IMR-90 (cell line): ENCODE measurements around the gene PNKD. TPM values are rescaled to one million over a fixed set of nuclear protein-coding genes. Genes with fewer than 3 reads are reported as not detected.

Source experiments
- ATAC-seq: fragments of 200-7000 bp; cut with Tn5 transposase; 2 replicates; pipeline ENCODE4 v1.9.1; 2020; ENCODE audit warnings: low read depth, mild to moderate bottlenecking, moderate library complexity
- BruUV-seq: library from RNA; stranded (reverse); fragments of 400-500 nt; replicated peaks from 2 replicates; lab custom pipeline; 2021; lab: Mats Ljungman, UMichigan
- CTCF ChIA-PET: fragments of 300-600 bp; formaldehyde crosslinking; extraction: SDS; loops from one replicate; lab custom pipeline; 2021; ENCODE audit warnings: antibody characterized with exemption; lab: Yijun Ruan, JAX
- POLR2A ChIA-PET: fragments of 300-600 bp; sonication (Branson Sonifier 250); formaldehyde crosslinking; loops from one replicate; lab custom pipeline; 2022; ENCODE audit warnings: antibody characterized with exemption; ENCODE audit not compliant: unreplicated experiment; lab: Charles Lee
- DNase-seq: peaks from one replicate; pipeline ENCODE4 v3.0.0; 2013
- H2AFZ ChIP-seq: replicated peaks from 2 replicates; pipeline ENCODE3; 2013; ENCODE audit warnings: low read length, mild to moderate bottlenecking; ENCODE audit not compliant: poor library complexity
- H2AK5ac ChIP-seq: 2 replicates; pipeline ENCODE4 v1.6.1; 2013; ENCODE audit warnings: low read depth, low read length, inconsistent platforms
- H2AK9ac ChIP-seq: replicated peaks from 2 replicates; pipeline ENCODE3; 2013; ENCODE audit warnings: mild to moderate bottlenecking, low read depth, low read length, moderate library complexity; ENCODE audit not compliant: poor library complexity
- H2BK120ac ChIP-seq: 2 replicates; pipeline ENCODE4 v1.6.1; 2013; ENCODE audit warnings: low read depth, low read length, inconsistent platforms
- H2BK15ac ChIP-seq: 3 replicates; pipeline ENCODE4 v1.6.1; 2013; ENCODE audit warnings: low read depth, low read length, inconsistent platforms
- H2BK20ac ChIP-seq: 2 replicates; pipeline ENCODE4 v1.6.1; 2013; ENCODE audit warnings: low read depth, mild to moderate bottlenecking, inconsistent platforms, low read length, moderate library complexity
- H2BK5ac ChIP-seq: 2 replicates; pipeline ENCODE4 v1.6.1; 2013; ENCODE audit warnings: mild to moderate bottlenecking, low read depth, low read length, inconsistent platforms; ENCODE audit not compliant: poor library complexity, severe bottlenecking
- H3K14ac ChIP-seq: replicated peaks from 2 replicates; pipeline ENCODE4 v1.6.1; 2013; ENCODE audit warnings: low read depth, low read length, inconsistent platforms
- H3K18ac ChIP-seq: 2 replicates; pipeline ENCODE4 v1.6.1; 2013; ENCODE audit warnings: low read depth, low read length, control low read depth
- H3K23ac ChIP-seq: 2 replicates; pipeline ENCODE4 v1.6.1; 2013; ENCODE audit warnings: low read depth, low read length, inconsistent platforms
- H3K27ac ChIP-seq: 2 replicates; pipeline ENCODE4 v1.5.1; 2013; ENCODE audit warnings: mild to moderate bottlenecking, control low read depth, low read length; ENCODE audit not compliant: insufficient read depth
- H3K27me3 ChIP-seq: 2 replicates; pipeline ENCODE4 v1.6.1; 2013; ENCODE audit warnings: low read length; ENCODE audit not compliant: control insufficient read depth, insufficient read depth
- H3K36me3 ChIP-seq: 2 replicates; pipeline ENCODE4 v1.6.1; 2013; ENCODE audit warnings: low read length, mixed read lengths; ENCODE audit not compliant: control insufficient read depth, insufficient read depth
- H3K4ac ChIP-seq: 2 replicates; pipeline ENCODE4 v1.6.1; 2013; ENCODE audit warnings: low read depth, low read length, inconsistent platforms
- H3K4me1 ChIP-seq: 2 replicates; pipeline ENCODE4 v1.6.1; 2013; ENCODE audit warnings: low read length, mixed read lengths; ENCODE audit not compliant: control insufficient read depth, insufficient read depth
- H3K4me2 ChIP-seq: 2 replicates; pipeline ENCODE4 v1.6.1; 2013; ENCODE audit warnings: low read depth, mild to moderate bottlenecking, control low read depth, low read length, moderate library complexity
- H3K4me3 ChIP-seq: 2 replicates; pipeline ENCODE4 v1.5.1; 2013; ENCODE audit warnings: low read depth, mild to moderate bottlenecking, control low read depth, low read length, moderate library complexity; ENCODE audit not compliant: insufficient read depth
- H3K56ac ChIP-seq: 2 replicates; pipeline ENCODE4 v1.6.1; 2013; ENCODE audit warnings: low read length, inconsistent platforms; ENCODE audit not compliant: insufficient read depth; ENCODE audit errors: extremely low read depth
- H3K79me1 ChIP-seq, 2 experiments: 2 replicates each; pipeline ENCODE4 v1.6.1; 2013; ENCODE audit warnings: low read length in 2 of 2, inconsistent platforms in 1 of 2, low read depth in 1 of 2
- H3K9ac ChIP-seq: 2 replicates; pipeline ENCODE4 v1.6.1; 2013; ENCODE audit warnings: low read depth, low read length, control low read depth
- H3K9me1 ChIP-seq: 2 replicates; pipeline ENCODE4 v1.6.1; 2013; ENCODE audit warnings: low read length, inconsistent platforms; ENCODE audit not compliant: insufficient read depth
- H3K9me3 ChIP-seq: 2 replicates; pipeline ENCODE4 v1.6.1; 2013; ENCODE audit warnings: low read length; ENCODE audit not compliant: control insufficient read depth, insufficient read depth
- H4K20me1 ChIP-seq: 2 replicates; pipeline ENCODE4 v1.6.1; 2013; ENCODE audit warnings: low read length, inconsistent platforms; ENCODE audit not compliant: insufficient read depth
- H4K5ac ChIP-seq: 2 replicates; pipeline ENCODE4 v1.6.1; 2013; ENCODE audit warnings: mild to moderate bottlenecking, low read depth, low read length, control low read depth
- H4K8ac ChIP-seq, 2 experiments: 2 replicates each; pipeline ENCODE4 v1.6.1; 2013; ENCODE audit warnings: low read depth in 2 of 2, low read length in 2 of 2, control low read depth in 1 of 2, inconsistent platforms in 1 of 2
- H4K91ac ChIP-seq: 2 replicates; pipeline ENCODE4 v1.6.1; 2013; ENCODE audit warnings: low read depth, low read length, inconsistent platforms; ENCODE audit not compliant: insufficient read depth
- BHLHE40 ChIP-seq: fragments of 150-350 bp; IDR thresholded peaks from 2 replicates; pipeline ENCODE4 v1.6.1; 2016; ENCODE audit warnings: mild to moderate bottlenecking, low read depth, low read length
- CEBPB ChIP-seq: IDR thresholded peaks from 2 replicates; pipeline ENCODE4 v1.6.1; 2012; ENCODE audit warnings: low read depth, low read length, improper control_type of control experiment
- CHD1 ChIP-seq: IDR thresholded peaks from 2 replicates; pipeline ENCODE4 v1.6.1; 2012; ENCODE audit warnings: low read depth, low read length, improper control_type of control experiment
- FOS ChIP-seq: fragments of 150-350 bp; IDR thresholded peaks from 2 replicates; pipeline ENCODE4 v1.6.1; 2016; ENCODE audit warnings: low read depth, low read length
- MAFK ChIP-seq: IDR thresholded peaks from 2 replicates; pipeline ENCODE4 v1.6.1; 2012; ENCODE audit warnings: low read depth, low read length, improper control_type of control experiment
- MAZ ChIP-seq: IDR thresholded peaks from 2 replicates; pipeline ENCODE4 v1.6.1; 2012; ENCODE audit warnings: low read depth, mild to moderate bottlenecking, low read length, improper control_type of control experiment, moderate library complexity, borderline replicate concordance
- MXI1 ChIP-seq: IDR thresholded peaks from 2 replicates; pipeline ENCODE4 v1.6.1; 2012; ENCODE audit warnings: low read depth, mild to moderate bottlenecking, low read length, moderate library complexity, borderline replicate concordance
- NFE2L2 ChIP-seq: fragments of 150-350 bp; IDR thresholded peaks from 2 replicates; pipeline ENCODE4 v1.6.1; 2016; ENCODE audit warnings: low read depth, mild to moderate bottlenecking, low read length
- POLR2A ChIP-seq: IDR thresholded peaks from 2 replicates; pipeline ENCODE4 v1.6.1; 2012; ENCODE audit warnings: mild to moderate bottlenecking, low read depth, low read length
- RAD21 ChIP-seq: IDR thresholded peaks from 2 replicates; pipeline ENCODE4 v1.6.1; 2012; ENCODE audit warnings: low read length, improper control_type of control experiment
- RCOR1 ChIP-seq: IDR thresholded peaks from 2 replicates; pipeline ENCODE4 v1.6.1; 2012; ENCODE audit warnings: mild to moderate bottlenecking, low read length, improper control_type of control experiment; ENCODE audit not compliant: insufficient replicate concordance
- RFX5 ChIP-seq: IDR thresholded peaks from 2 replicates; pipeline ENCODE4 v1.8.0; 2012; ENCODE audit warnings: low read depth, mild to moderate bottlenecking, low read length, moderate library complexity
- SMC3 ChIP-seq: fragments of 150-350 bp; IDR thresholded peaks from 2 replicates; pipeline ENCODE4 v1.6.1; 2016; ENCODE audit warnings: low read depth, mild to moderate bottlenecking, antibody characterized with exemption, low read length, moderate library complexity
- WGBS, 2 experiments: methylation state at CpG; one replicate each; pipeline versions ENCODE4 v1.1.5 to v1.1.7; 2013; ENCODE audit warnings: missing lambda C conversion rate in 2 of 2; ENCODE audit not compliant: insufficient read length in 1 of 2; ENCODE audit errors: extremely low coverage in 2 of 2; 5-methylcytosine and 5-hydroxymethylcytosine counted together
- dilution Hi-C: fragments of 300-500 bp; cut with HindIII; formaldehyde crosslinking; loops from one replicate; pipeline ENCODE4 v1.14.3; 2018; ENCODE audit warnings: low sequenced_read_pairs; ENCODE audit not compliant: unreplicated experiment
- in situ Hi-C: fragments of 300-500 bp; cut with MboI; formaldehyde crosslinking; loops from 3 replicates; pipeline ENCODE4 v1.14.3; 2019; ENCODE audit warnings: low sequenced_read_pairs, inconsistent platforms, mixed read lengths
- intact Hi-C: fragments of 100-400 bp; cut with micrococcal nuclease; formaldehyde crosslinking; loops from 2 replicates; pipeline ENCODE4 v1.10.0; 2022
- polyA plus RNA-seq, 3 experiments: library from polyadenylated mRNA; depleted of rRNA; stranded (reverse); fragments of >200 nt; gene quantifications; 2 replicates each; pipeline ENCODE4 v1.2.3, GENCODE V29; 2012; ENCODE audit warnings: low replicate concordance in 1 of 3
- total RNA-seq: library from RNA; depleted of rRNA; stranded (reverse); fragments of >200 nt; gene quantifications from 2 replicates; pipeline ENCODE4 v1.2.3, GENCODE V29; 2012
- TF ChIP-seq, protein P1 (sequence below): fragments of 150-350 bp; IDR thresholded peaks from 2 replicates; pipeline ENCODE4 v1.6.1; 2016; ENCODE audit warnings: low read depth, mild to moderate bottlenecking, low read length, moderate library complexity, borderline replicate concordance
- TF ChIP-seq, protein P2 (sequence below): conservative IDR thresholded peaks from 2 replicates; pipeline ENCODE4 v1.5.1; 2012; ENCODE audit warnings: mild to moderate bottlenecking, low read depth, low read length, improper control_type of control experiment
- TF ChIP-seq, protein P3 (sequence below): fragments of 150-350 bp; IDR thresholded peaks from 2 replicates; pipeline ENCODE4 v1.6.1; 2017; ENCODE audit warnings: mild to moderate bottlenecking, antibody characterized with exemption, low read length, low read depth

Gene PNKD
- total and polyA plus RNA-seq, 2 of the 4 experiments (the other 2 are of a cell fraction) = 19.2 to 68.5 TPM

- no peak overlapping the region for H3K18ac ChIP-seq
- peaks cover 2% of the 10 kb centered on the region; the same call in 1 of the 2 replicates for H3K4me1 ChIP-seq
- no peak overlapping the region for H2BK5ac ChIP-seq
- H4K91ac ChIP-seq = no peak overlapping the region
- BruUV-seq = no TSS peak
- dilution Hi-C loops (no loop called here), intact Hi-C loops (no loop called here), in situ Hi-C loops (loop anchor here (5.0 kb wide), 1 partner anchor 43 kb away; no protein-coding TSS in a partner anchor)
- no peaks in the 10 kb centered on the region for H3K79me1 ChIP-seq
- H3K14ac ChIP-seq = no peak overlapping the region
- H3K4ac ChIP-seq = no peak overlapping the region
- H2AK5ac ChIP-seq = no peak overlapping the region; the same call in 1 of the 2 replicates
- DNase-seq (no peak), ATAC-seq (no peak)
- no peak overlapping the region for H2BK120ac ChIP-seq
- no peak overlapping the region for H3K23ac ChIP-seq
- H3K9ac ChIP-seq = no peak overlapping the region
- H3K56ac ChIP-seq = no peak overlapping the region
- H2BK20ac ChIP-seq = no peak overlapping the region
- CTCF ChIA-PET = no interaction called here
- no peak overlapping the region for H2AK9ac ChIP-seq
- no peak overlapping the region for H3K4me2 ChIP-seq
- no peak overlapping the region for H3K4me3 ChIP-seq
- TF ChIP-seq CEBPB (no peak), NFE2L2 (no peak), MXI1 (no peak), BHLHE40 (no peak), SMC3 (no peak), RFX5 (no peak), RCOR1 (no peak), POLR2A (no peak), CHD1 (no peak), FOS (no peak), MAFK (no peak), RAD21 (no peak), MAZ (no peak)
- TF ChIP-seq, protein P1, sequence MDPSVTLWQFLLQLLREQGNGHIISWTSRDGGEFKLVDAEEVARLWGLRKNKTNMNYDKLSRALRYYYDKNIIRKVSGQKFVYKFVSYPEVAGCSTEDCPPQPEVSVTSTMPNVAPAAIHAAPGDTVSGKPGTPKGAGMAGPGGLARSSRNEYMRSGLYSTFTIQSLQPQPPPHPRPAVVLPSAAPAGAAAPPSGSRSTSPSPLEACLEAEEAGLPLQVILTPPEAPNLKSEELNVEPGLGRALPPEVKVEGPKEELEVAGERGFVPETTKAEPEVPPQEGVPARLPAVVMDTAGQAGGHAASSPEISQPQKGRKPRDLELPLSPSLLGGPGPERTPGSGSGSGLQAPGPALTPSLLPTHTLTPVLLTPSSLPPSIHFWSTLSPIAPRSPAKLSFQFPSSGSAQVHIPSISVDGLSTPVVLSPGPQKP = no peak
- TF ChIP-seq, protein P2, sequence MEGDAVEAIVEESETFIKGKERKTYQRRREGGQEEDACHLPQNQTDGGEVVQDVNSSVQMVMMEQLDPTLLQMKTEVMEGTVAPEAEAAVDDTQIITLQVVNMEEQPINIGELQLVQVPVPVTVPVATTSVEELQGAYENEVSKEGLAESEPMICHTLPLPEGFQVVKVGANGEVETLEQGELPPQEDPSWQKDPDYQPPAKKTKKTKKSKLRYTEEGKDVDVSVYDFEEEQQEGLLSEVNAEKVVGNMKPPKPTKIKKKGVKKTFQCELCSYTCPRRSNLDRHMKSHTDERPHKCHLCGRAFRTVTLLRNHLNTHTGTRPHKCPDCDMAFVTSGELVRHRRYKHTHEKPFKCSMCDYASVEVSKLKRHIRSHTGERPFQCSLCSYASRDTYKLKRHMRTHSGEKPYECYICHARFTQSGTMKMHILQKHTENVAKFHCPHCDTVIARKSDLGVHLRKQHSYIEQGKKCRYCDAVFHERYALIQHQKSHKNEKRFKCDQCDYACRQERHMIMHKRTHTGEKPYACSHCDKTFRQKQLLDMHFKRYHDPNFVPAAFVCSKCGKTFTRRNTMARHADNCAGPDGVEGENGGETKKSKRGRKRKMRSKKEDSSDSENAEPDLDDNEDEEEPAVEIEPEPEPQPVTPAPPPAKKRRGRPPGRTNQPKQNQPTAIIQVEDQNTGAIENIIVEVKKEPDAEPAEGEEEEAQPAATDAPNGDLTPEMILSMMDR = no peak
- TF ChIP-seq, protein P3, sequence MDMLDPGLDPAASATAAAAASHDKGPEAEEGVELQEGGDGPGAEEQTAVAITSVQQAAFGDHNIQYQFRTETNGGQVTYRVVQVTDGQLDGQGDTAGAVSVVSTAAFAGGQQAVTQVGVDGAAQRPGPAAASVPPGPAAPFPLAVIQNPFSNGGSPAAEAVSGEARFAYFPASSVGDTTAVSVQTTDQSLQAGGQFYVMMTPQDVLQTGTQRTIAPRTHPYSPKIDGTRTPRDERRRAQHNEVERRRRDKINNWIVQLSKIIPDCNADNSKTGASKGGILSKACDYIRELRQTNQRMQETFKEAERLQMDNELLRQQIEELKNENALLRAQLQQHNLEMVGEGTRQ = no peak
- H3K27me3 ChIP-seq = 0 out of 2 replicates have a peak, but pooled peaks cover 2% of the 10 kb centered on the region
- H4K8ac ChIP-seq = no peak overlapping the region
- H3K27ac ChIP-seq = no peak overlapping the region
- no peaks in the 10 kb centered on the region for H3K9me1 ChIP-seq
- POLR2A ChIA-PET = no interaction called here
- H2AFZ ChIP-seq = no peak overlapping the region
- H3K36me3 ChIP-seq = no peaks in the 10 kb centered on the region
- no peaks in the 10 kb centered on the region for H4K20me1 ChIP-seq
- H3K9me3 ChIP-seq = peaks cover 8% of the 10 kb centered on the region
- 92% methylated on average over 4 of the region's 20 CpGs; no CpG with 5 or more reads in 1 of the 2 experiments for WGBS, 2 experiments
- H2BK15ac ChIP-seq = no peak overlapping the region
- no peak overlapping the region for H4K5ac ChIP-seq
These were observed 84.6 kb downstream of the PNKD start for GRCh38 chr2:218354850-218355443.
